Measurements from ENCODE around the gene FRMD1.

DNA sequence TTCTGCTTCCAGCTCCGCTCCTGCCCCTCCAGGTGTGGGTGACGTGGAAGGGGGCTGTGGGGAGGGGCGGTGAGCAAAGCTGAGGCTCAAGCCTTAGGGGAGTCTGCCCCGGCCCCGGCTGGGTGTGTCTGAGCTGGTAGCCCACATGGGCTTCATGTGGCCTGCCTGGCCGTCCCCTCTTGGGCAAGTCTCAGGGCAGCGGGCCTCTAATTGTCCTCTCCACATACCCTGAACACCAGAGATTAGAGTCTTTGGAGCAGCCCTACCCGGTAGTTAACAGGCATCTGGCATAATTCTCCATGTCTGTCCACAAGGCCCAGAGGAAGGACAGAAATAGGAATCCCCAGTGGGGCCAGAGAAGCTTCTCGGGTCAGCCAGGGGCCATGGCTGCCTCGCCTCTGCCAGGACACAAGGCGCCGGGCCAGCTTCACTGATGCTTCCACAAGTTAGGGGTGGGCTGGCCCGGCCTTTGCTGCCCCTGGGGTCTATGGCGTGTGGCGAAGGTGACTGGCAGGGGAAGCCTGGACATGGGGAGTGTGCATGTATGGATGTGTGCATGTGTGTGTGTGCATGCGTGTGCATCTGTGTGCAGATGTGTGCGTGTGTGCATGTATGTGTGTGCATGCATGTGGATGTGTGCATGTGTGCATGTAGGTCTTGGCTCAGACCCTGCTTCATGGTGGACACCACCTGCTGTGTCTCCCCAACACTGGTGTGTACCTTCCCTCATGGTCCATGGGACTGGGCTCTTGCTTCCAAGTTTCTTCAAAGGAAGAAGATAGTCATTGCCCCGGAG is 24.0 kb downstream of the FRMD1 start:
- TF ChIP-seq, protein P1, sequence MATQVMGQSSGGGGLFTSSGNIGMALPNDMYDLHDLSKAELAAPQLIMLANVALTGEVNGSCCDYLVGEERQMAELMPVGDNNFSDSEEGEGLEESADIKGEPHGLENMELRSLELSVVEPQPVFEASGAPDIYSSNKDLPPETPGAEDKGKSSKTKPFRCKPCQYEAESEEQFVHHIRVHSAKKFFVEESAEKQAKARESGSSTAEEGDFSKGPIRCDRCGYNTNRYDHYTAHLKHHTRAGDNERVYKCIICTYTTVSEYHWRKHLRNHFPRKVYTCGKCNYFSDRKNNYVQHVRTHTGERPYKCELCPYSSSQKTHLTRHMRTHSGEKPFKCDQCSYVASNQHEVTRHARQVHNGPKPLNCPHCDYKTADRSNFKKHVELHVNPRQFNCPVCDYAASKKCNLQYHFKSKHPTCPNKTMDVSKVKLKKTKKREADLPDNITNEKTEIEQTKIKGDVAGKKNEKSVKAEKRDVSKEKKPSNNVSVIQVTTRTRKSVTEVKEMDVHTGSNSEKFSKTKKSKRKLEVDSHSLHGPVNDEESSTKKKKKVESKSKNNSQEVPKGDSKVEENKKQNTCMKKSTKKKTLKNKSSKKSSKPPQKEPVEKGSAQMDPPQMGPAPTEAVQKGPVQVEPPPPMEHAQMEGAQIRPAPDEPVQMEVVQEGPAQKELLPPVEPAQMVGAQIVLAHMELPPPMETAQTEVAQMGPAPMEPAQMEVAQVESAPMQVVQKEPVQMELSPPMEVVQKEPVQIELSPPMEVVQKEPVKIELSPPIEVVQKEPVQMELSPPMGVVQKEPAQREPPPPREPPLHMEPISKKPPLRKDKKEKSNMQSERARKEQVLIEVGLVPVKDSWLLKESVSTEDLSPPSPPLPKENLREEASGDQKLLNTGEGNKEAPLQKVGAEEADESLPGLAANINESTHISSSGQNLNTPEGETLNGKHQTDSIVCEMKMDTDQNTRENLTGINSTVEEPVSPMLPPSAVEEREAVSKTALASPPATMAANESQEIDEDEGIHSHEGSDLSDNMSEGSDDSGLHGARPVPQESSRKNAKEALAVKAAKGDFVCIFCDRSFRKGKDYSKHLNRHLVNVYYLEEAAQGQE (IDR thresholded peaks at IDR 0.05; ENCODE audit: low read depth) = no peak
- TF ChIP-seq, protein P2, sequence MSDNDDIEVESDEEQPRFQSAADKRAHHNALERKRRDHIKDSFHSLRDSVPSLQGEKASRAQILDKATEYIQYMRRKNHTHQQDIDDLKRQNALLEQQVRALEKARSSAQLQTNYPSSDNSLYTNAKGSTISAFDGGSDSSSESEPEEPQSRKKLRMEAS (IDR thresholded peaks at IDR 0.05) = no peak
- TF ChIP-seq EP300 (IDR thresholded peaks at IDR 0.05; ENCODE audit: borderline replicate concordance) = no peak
- TF ChIP-seq ZBTB7A (IDR thresholded peaks at IDR 0.05; ENCODE audit: low read depth) = no peak
- no peak for TF ChIP-seq CEBPB (IDR thresholded peaks at IDR 0.05)

Data from Ishikawa (cell line).